GM13976 (cell line): ENCODE measurements around the gene TNK1.

Experiments used
- DNase-seq: peaks from one replicate; pipeline ENCODE4 v3.0.0; 2012; ENCODE audit warnings: low spot score
- in situ Hi-C: fragments of 300-500 bp; cut with MboI; formaldehyde crosslinking; loops from one replicate; pipeline ENCODE4 v1.12.0; 2022; ENCODE audit warnings: low sequenced_read_pairs, mixed read lengths, inconsistent platforms; ENCODE audit not compliant: unreplicated experiment
- TF ChIP-seq, protein P1 (sequence below): IDR thresholded peaks from 2 replicates; pipeline ENCODE4 v1.5.1; 2012; ENCODE audit warnings: borderline replicate concordance, mild to moderate bottlenecking; ENCODE audit not compliant: insufficient read depth; ENCODE audit errors: extremely low read depth, missing control alignments, control extremely low read depth

TNK1 gene

DNA sequence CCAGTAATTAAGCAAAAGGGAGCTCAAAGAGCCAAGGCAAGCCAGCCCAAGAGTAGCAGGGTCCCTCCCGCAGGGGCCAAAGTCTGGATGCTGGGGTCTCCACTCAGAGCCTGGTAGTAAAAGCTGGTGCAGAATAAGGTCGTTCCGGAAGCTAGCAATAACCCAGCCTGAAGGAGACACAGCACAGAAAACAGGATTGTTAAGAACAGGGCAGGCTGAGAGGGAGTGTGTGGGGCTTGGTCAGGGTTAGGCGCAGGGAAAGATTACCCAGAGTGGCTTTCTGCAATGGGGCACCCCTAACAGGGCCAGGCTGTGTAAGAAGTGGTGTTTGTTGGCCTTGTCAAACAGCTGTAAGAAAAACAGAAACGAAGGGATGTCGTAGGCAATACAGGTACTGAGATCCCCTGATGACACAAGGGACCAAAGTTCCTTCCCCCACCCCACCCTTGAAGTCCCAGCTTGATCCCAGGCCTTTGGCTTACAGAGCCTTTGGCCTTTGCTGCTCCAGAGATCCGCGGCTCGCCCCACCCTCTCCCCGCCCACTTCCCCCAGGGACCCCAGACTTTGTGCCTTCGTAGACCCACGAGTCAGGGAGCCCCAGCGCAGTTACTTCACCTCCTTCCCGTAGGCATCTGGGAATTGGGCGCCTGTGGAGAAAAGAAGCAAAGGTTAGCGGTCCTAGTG lies 22.3 kb downstream of the TNK1 start:
- in situ Hi-C loops = no loop called here
- no peak for DNase-seq
- TF ChIP-seq, protein P1, sequence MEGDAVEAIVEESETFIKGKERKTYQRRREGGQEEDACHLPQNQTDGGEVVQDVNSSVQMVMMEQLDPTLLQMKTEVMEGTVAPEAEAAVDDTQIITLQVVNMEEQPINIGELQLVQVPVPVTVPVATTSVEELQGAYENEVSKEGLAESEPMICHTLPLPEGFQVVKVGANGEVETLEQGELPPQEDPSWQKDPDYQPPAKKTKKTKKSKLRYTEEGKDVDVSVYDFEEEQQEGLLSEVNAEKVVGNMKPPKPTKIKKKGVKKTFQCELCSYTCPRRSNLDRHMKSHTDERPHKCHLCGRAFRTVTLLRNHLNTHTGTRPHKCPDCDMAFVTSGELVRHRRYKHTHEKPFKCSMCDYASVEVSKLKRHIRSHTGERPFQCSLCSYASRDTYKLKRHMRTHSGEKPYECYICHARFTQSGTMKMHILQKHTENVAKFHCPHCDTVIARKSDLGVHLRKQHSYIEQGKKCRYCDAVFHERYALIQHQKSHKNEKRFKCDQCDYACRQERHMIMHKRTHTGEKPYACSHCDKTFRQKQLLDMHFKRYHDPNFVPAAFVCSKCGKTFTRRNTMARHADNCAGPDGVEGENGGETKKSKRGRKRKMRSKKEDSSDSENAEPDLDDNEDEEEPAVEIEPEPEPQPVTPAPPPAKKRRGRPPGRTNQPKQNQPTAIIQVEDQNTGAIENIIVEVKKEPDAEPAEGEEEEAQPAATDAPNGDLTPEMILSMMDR = no peak

DNA sequence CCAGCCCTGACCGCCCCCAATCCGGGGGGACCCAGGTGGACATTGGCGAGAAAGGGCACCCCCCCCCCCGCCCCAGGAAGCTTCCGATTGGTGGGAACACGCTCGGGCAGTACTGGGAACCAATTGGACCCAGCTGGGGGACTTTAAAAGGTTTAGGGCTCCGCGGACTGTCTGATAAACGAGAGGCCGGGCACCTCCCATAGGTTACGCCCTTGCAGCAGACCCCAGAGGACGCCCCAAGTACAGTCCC lies 22.8 kb downstream of the TNK1 start:
- TF ChIP-seq, protein P1 = no peak
- in situ Hi-C loops = no loop called here
- no peak for DNase-seq

DNA sequence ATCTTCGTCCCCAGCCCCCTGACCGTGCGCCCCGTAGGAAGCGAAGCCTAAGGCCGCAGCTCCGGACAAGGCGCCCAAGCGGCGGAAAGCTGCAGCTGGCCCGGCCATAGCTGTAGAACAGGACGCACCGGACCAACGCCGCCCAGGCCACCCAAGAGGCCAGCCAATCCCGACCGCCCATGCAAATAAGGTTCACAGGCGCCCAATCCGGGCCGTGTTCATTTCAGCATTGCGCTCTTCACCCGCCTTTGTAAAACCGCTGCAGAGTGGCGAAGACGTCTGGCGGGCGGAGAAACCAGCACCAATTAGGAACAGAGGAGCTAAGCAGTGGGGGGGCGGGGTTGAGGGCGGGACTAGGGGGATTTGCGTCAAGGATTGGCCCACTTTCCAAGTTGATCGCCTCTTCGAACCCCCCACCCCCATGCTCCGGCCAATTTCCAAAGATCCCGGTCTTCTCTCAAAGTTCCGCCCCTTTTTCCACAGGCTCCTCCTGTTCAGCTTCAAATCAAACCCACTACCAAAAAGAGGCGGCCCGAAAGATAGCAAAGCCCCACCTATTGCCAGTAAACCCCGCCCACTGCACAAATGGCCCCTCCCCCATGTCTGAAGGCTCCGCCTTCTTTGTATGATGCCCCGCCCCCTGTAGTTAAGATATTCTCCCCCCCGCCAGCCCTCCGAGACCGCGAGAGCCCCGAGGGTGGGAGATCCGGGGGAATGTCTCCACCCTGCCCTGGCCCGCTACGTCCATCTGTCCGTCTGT lies 23.3 kb downstream of the TNK1 start, which contains the start of gene TMEM256:
Gene TMEM256 (minus strand): TSS at position 121 of the 760 bp plus-strand sequence. CDS start 13 bp downstream, at position 108.
- peak; percentile 97 for DNase-seq
- TF ChIP-seq, protein P1 = no peak
- in situ Hi-C loops = no loop called here

DNA sequence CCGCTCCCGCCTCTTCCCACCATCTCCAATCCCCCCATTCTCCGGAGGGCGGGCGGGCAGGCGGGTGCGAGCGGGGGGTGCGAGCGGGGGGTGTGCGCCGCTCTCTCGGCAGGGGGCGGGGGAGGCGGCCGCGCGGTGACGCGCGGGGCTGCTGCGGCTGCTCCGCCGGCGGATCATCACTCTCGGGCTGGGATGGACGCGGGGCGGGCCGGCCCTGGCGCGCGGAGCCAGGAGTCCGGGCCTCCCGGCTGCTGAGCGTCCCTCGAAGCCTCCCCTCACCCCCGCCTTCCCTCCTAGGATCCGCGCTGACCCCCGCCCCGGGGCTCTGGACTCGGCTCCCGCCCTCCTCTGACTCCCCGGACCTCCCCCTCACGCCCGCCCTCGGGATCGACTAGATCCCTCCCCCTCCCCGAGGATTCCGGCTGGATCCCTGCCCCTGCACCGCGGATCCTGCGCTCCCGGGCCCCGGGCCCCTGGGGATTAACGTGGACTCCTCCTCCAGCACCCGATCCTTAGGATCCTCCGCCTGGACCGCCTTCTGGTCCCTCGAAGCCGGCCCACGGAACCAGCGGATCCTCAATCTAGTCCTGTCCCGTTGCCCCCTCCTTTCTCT lies 24.0 kb downstream of the TNK1 start:
- TF ChIP-seq, protein P1 = no peak
- DNase-seq = no peak
- in situ Hi-C loops = no loop called here

DNA sequence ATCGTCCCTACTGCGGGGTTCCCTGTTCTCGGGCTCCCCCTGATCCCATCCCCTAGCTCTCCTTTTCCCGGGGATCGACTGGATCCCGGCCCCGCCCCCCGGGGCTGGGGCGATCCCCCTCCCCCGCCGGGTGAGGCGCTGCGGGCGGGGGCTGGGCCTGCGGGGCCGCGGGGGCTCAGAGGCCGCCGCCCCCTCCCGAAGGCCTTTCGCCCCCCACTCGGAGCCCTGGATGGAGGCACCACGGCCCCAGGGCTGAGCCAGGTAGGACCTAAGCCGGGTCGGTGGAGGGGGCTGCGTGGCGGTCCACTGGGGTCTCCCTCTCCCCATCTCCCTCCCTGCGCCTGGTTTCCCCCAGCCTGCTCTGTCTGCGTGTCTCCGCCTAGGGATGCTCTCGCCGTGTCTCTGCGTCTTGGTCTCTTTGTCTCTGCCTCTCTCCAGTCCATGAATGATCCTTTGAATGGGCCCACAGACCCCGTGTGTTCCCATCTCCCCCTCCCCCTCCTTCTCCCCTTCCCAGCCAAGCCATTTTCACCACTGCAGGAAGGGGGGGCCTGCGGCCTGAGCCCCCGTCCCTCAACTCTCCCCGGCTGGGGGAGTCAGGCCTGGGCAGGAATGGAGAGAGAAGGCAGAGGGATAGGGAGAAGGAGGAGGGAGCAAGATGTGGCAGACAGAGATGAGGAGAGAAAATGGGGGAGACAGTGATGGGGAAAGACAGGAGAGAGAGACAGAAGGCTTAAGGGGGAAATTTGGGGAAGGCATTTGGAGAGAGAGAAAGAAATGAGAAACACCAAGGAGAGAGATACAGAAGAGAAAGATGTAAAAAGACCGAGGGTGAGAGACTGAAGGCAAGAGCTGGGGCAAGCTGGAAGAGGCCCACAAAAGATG lies 24.7 kb downstream of the TNK1 start:
- in situ Hi-C loops = no loop called here
- TF ChIP-seq, protein P1 = no peak
- no peak for DNase-seq

DNA sequence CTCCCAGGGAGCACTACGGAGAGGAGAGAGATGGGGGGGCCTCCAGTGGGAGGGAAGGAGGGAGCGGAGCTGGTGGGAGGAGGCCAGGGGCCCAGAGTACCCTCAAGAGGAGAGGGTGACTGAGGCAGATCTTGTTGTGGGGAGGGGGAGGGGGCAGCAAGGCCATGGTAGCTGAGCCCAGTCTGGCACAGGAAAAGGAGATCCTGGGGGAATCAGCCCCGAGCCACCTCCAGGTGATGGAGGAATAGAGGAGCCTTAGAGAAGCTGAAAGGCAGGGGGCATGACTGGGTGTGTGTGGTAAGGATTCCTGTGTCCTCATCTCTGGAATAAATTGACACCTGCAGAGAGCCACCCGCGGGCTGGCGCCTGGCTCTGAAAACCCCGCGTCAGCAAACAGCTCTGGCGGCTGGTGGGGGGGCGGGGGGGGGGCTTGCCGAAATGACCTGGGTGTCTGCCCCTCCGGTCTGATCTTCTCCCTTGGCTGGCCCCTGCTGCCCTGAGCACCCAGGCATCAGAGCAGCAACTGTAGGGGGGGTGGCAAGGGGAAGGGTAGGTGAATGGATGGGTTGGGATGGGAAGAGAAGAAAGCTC lies 25.4 kb downstream of the TNK1 start:
- in situ Hi-C loops = no loop called here
- DNase-seq = no peak
- TF ChIP-seq, protein P1 = no peak
